ENCODE measurements around the gene CDC27.
"Not testable (repeated sequence)": the region's sequence is repeated elsewhere in the genome, so short reads cannot be mapped to it uniquely, and the experiment has no call there.

CDC27 gene

DNA sequence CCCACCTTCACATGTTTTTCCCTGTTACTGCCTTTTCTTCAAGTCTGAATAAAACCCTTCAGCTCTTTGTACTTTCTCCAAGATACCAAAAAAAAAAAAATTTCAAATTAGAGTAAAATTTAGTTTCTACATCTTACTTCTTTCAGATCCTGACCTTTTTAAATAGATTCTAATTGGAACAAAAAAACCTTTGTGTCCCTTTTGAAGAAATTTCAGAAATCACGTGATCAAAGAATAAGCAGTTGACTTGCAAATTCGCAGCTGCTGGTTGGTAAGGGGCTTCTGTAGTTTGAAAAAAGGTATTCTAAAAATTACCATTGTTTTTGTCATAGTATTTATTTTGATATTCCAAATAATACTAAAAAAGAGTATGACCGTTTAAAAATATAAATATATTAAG is 71.7 kb downstream of the CDC27 start:
- H3K27me3 ChIP-seq (ENCODE audit: insufficient read depth, low read length), result no peaks in the 10 kb centered on the region
- H3K4me3 ChIP-seq (ENCODE audit: low read length), result no peak overlapping the region
- peaks cover 15% of the 10 kb centered on the region for H3K4me1 ChIP-seq (ENCODE audit: insufficient read depth, low read length)
- no peak overlapping the region for H3K27ac ChIP-seq (ENCODE audit: low read length)
- H3K36me3 ChIP-seq (ENCODE audit: insufficient read depth, low read depth, low read length), result peaks cover 36% of the 10 kb centered on the region
- H3K9me3 ChIP-seq (ENCODE audit: insufficient read depth, low read depth, low read length), result no peaks in the 10 kb centered on the region
- no peak overlapping the region for H3K9ac ChIP-seq (ENCODE audit: low read depth, low read length)

DNA sequence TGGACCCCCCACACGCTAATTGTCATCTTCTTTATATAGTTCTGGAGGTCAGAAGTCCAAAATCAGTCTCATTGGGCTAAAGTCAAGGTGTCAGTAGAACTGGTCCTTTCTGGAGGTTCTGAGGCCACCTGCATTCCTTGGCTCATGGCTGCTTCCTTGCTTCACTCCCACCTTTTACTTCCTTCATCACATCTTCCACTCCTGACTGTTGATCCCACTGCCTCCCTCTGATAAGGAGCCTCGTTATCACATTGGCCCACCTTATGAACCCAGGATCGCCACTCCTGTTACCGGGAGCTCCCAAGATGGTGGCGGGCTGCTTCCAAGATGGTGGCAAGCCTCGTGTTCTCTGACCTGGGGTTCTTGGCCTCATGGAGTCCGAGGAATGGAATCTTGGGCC is 83.0 kb downstream of the CDC27 start:
- Histone ChIP-seq H3K9ac (ENCODE audit: low read depth, low read length) (no peak overlapping the region), H3K36me3 (ENCODE audit: insufficient read depth, low read depth, low read length) (no peaks in the 10 kb centered on the region), H3K27me3 (ENCODE audit: insufficient read depth, low read length) (no peaks in the 10 kb centered on the region), H3K4me3 (ENCODE audit: low read length) (no peak overlapping the region), H3K27ac (ENCODE audit: low read length) (no peak overlapping the region), H3K4me1 (ENCODE audit: insufficient read depth, low read length) (no peaks in the 10 kb centered on the region), H3K9me3 (ENCODE audit: insufficient read depth, low read depth, low read length) (no peaks in the 10 kb centered on the region)

DNA sequence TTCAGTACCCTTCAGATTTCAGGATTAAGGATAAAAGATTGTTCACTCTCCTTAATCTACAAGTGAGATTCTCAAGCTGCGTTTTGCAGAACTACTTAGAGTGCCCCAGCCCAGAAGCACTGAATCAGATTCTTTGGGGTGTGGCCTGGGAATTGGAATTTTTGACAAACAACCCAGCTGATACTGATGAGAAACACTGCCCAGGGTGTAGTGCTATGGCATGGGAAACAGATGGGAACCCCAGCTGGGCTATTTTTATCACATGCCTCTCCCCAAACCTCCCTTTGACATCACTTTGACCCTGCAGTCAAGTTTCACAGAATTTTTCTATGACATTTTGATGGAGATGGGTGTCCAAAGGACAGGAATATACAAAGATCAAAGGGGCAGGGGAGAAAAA is 83.8 kb downstream of the CDC27 start:
- not testable (repeated sequence) for H3K9me3 ChIP-seq (ENCODE audit: insufficient read depth, low read depth, low read length); H3K9ac ChIP-seq (ENCODE audit: low read depth, low read length); H3K27ac ChIP-seq (ENCODE audit: low read length); H3K4me1 ChIP-seq (ENCODE audit: insufficient read depth, low read length); H3K36me3 ChIP-seq (ENCODE audit: insufficient read depth, low read depth, low read length); H3K4me3 ChIP-seq (ENCODE audit: low read length); H3K27me3 ChIP-seq (ENCODE audit: insufficient read depth, low read length)

DNA sequence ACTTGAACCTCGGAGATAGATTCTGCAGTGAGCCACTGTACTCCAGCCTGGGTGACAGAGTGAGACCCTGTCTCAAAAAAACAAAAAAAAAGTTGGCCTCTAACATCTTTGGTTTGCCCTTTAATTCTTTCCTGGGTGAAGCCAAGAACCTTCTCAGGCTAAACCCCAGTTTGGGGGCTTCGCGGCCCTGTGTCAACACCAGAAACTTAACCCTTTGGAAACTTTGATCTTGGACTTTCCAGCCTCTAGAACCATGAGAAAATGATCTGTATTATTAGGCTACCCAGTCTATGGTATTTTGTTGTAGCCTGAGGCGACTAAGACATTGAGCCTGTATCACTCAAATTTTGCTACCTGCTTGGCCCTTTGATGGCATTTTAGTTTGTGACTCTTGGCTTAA is 86.2 kb downstream of the CDC27 start:
- H3K36me3 ChIP-seq (ENCODE audit: insufficient read depth, low read depth, low read length), result no peaks in the 10 kb centered on the region
- H3K27ac ChIP-seq (ENCODE audit: low read length), result no peak overlapping the region
- H3K27me3 ChIP-seq (ENCODE audit: insufficient read depth, low read length), result no peaks in the 10 kb centered on the region
- H3K4me1 ChIP-seq (ENCODE audit: insufficient read depth, low read length), result no peaks in the 10 kb centered on the region
- H3K9me3 ChIP-seq (ENCODE audit: insufficient read depth, low read depth, low read length), result no peaks in the 10 kb centered on the region
- H3K9ac ChIP-seq (ENCODE audit: low read depth, low read length), result no peak overlapping the region
- H3K4me3 ChIP-seq (ENCODE audit: low read length), result no peak overlapping the region

DNA sequence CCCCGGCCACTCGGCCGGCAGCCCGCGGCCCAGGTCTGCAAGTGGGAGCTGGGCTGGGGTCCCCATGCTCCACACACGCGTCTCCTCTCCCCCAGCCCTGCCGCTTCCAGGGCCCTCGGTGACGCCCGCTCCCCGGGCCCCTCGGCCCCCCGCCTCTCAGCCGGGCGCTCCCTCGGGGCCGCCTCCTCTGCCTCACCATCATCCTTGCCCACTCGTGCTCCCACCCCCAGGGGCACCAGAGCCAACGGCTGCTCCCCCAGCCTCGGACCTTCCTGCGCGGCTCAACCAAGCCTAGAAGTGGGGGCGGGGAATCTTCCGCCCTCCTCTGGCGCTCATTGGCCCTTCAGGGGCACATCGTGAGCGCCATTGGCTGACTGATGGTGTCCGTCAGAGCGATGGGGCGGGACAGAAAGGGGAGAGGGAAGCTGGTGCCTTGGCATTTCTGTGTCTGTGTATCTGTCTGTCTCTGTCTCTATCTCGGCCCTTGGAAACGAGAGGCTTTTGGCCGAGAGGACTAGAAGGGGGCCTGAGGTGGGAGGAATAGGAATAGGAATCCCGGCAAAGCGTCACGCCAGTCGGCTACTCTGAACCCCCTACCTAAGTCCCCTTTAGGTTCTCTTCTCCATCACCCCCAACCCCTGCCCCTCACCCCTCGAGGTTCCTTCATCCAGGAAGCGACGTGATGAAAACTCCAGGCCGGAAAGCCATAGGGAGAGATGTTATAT is 88.9 kb downstream of the CDC27 start:
- peak overlapping the region; percentile 82 for H3K4me3 ChIP-seq (ENCODE audit: low read length)
- H3K9ac ChIP-seq (ENCODE audit: low read depth, low read length), result peak overlapping the region; percentile 78
- no peaks in the 10 kb centered on the region for H3K36me3 ChIP-seq (ENCODE audit: insufficient read depth, low read depth, low read length)
- no peaks in the 10 kb centered on the region for H3K9me3 ChIP-seq (ENCODE audit: insufficient read depth, low read depth, low read length)
- H3K4me1 ChIP-seq (ENCODE audit: insufficient read depth, low read length), result no peaks in the 10 kb centered on the region
- H3K27ac ChIP-seq (ENCODE audit: low read length), result no peak overlapping the region
- H3K27me3 ChIP-seq (ENCODE audit: insufficient read depth, low read length), result no peaks in the 10 kb centered on the region

DNA sequence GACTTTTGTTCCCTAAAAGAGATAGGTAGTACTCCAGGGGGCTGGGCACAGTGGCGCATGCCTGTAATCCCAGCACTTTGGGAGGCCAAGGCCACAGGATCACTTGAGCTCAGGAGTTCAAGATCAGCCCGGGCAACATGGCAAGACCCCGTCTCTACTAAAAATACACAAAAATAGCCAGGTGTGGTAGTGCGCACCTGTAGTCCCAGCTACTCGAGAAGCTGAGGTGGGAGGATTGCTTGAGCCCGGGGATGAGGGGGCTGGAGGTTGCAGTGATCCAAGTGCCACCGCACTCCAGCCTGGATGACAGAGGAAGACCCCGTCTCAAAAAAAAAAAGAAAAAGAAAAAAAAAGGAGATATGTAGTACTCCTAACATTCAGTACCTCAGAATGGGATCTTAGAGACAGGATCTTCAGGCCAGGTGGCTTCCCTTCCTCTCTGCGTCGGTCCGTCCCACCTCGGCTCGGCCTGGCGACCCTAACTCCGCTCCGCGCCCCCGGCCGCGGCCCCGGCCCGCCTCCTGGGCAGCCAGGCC is 89.6 kb downstream of the CDC27 start:
- H3K36me3 ChIP-seq (ENCODE audit: insufficient read depth, low read depth, low read length), result no peaks in the 10 kb centered on the region
- H3K27ac ChIP-seq (ENCODE audit: low read length), result no peak overlapping the region
- H3K4me3 ChIP-seq (ENCODE audit: low read length), result peak overlapping the region; percentile 82
- no peaks in the 10 kb centered on the region for H3K9me3 ChIP-seq (ENCODE audit: insufficient read depth, low read depth, low read length)
- H3K9ac ChIP-seq (ENCODE audit: low read depth, low read length), result peak overlapping the region; percentile 78; the same call in 1 of the 2 replicates
- H3K27me3 ChIP-seq (ENCODE audit: insufficient read depth, low read length), result no peaks in the 10 kb centered on the region
- H3K4me1 ChIP-seq (ENCODE audit: insufficient read depth, low read length), result no peaks in the 10 kb centered on the region

DNA sequence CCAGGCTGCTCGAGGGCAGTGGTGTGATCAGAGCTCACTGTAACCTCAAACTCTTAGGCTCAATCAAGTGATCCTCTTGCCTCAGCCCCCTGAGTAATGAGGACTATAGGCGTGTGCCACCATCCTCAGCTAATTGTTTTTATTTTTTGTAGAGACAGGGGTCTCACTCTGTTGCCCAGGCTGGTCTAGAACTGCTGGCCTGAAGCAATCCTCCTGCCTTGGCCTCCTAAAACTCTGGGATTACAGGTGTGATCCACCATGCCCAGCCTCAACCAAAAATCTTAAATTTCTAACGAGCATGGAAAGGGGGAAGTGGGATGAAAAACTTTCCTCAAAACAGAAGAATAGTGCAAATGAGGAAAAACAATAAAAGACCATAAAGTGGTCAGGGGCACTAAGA is 92.8 kb downstream of the CDC27 start:
- no peaks in the 10 kb centered on the region for H3K36me3 ChIP-seq (ENCODE audit: insufficient read depth, low read depth, low read length)
- H3K9me3 ChIP-seq (ENCODE audit: insufficient read depth, low read depth, low read length), result no peaks in the 10 kb centered on the region
- no peak overlapping the region for H3K27ac ChIP-seq (ENCODE audit: low read length)
- H3K4me1 ChIP-seq (ENCODE audit: insufficient read depth, low read length), result no peaks in the 10 kb centered on the region
- no peak overlapping the region for H3K9ac ChIP-seq (ENCODE audit: low read depth, low read length)
- H3K4me3 ChIP-seq (ENCODE audit: low read length), result no peak overlapping the region
- no peaks in the 10 kb centered on the region for H3K27me3 ChIP-seq (ENCODE audit: insufficient read depth, low read length)

DNA sequence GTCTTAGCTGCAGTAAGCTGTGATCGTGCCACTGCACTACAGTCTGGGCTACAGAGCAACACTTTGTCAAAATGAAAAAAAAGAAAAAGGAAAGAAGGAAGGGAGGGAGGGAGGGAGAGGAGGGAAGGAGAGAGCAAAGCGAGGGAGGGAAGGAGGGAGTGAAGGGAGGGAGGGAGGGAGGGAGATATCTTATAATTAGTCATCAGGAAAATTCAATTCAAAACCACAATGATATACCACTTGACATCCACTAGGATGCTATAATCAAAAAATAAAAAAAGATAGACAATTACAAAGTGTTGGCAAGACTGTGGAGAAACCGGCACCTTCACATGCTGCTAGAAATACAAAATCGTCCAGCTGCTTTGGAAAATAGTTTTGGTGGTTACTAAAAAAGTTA is 93.8 kb downstream of the CDC27 start:
- no peaks in the 10 kb centered on the region for H3K27me3 ChIP-seq (ENCODE audit: insufficient read depth, low read length)
- no peak overlapping the region for H3K4me3 ChIP-seq (ENCODE audit: low read length)
- no peaks in the 10 kb centered on the region for H3K36me3 ChIP-seq (ENCODE audit: insufficient read depth, low read depth, low read length)
- no peak overlapping the region for H3K9ac ChIP-seq (ENCODE audit: low read depth, low read length)
- H3K27ac ChIP-seq (ENCODE audit: low read length), result no peak overlapping the region
- H3K4me1 ChIP-seq (ENCODE audit: insufficient read depth, low read length), result no peaks in the 10 kb centered on the region
- no peaks in the 10 kb centered on the region for H3K9me3 ChIP-seq (ENCODE audit: insufficient read depth, low read depth, low read length)

DNA sequence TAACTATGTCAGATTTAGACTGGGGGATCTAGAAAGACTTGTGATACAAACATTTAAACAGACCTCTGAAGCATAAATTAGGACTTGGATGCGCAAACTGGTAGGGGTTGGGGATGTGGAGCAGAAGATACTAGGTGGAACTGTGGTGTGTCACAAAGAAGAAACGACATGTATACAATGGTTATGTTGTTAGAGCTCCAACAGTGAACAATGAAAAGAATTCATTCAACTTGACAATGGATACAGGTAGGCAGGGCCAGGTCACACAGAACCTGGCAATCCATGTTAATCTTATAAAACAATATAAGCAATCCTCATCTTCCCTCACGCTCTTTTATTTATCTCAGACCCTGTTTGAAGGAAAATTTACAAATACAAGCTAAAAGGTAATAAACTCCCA is 102.0 kb downstream of the CDC27 start:
- Histone ChIP-seq H3K9ac (ENCODE audit: low read depth, low read length) (no peak overlapping the region), H3K36me3 (ENCODE audit: insufficient read depth, low read depth, low read length) (no peaks in the 10 kb centered on the region), H3K27ac (ENCODE audit: low read length) (no peak overlapping the region), H3K4me3 (ENCODE audit: low read length) (no peak overlapping the region), H3K27me3 (ENCODE audit: insufficient read depth, low read length) (no peaks in the 10 kb centered on the region), H3K9me3 (ENCODE audit: insufficient read depth, low read depth, low read length) (no peaks in the 10 kb centered on the region), H3K4me1 (ENCODE audit: insufficient read depth, low read length) (no peaks in the 10 kb centered on the region)

DNA sequence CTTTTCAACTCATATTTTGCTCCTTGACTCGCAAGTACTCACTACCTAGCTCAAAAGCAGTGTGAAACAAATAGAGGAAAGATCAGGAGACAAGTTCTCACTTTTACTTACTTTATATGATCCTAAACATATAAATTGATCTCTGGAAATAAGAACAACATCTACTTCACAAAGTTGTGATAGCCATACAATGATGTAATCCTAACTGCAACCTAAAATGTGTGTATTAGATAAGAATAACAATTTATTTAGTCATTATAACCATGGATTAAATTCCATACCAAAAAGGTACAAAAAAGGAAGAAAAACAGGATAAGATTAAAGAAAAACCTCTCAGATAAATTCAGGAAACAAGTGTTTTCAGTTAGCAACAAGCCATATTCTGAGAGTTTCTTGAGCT is 103.4 kb downstream of the CDC27 start:
- no peaks in the 10 kb centered on the region for H3K27me3 ChIP-seq (ENCODE audit: insufficient read depth, low read length)

DNA sequence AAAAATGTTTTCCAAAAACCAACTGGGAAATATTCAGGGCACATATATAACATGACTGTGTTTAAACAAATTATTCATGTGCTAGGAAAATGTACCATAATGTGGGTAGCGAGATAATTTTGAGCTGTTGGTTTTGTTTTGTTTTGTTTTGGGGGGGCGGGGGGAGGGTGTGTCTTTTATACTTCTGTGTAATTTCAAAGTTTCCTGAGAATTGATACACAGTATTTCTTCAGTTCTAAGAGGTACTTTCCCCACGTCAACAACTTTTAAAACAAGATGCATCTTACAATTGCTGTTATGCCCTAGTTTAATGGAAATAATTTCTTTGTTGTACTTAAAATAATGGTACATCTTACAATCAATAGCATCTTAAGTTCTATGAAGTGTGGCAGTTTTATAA is 110.3 kb downstream of the CDC27 start:
- Histone ChIP-seq H3K36me3 (ENCODE audit: insufficient read depth, low read depth, low read length) (no peaks in the 10 kb centered on the region; the same call in 1 of the 2 replicates), H3K27ac (ENCODE audit: low read length) (no peak overlapping the region), H3K9me3 (ENCODE audit: insufficient read depth, low read depth, low read length) (no peaks in the 10 kb centered on the region), H3K9ac (ENCODE audit: low read depth, low read length) (no peak overlapping the region), H3K4me3 (ENCODE audit: low read length) (no peak overlapping the region), H3K27me3 (ENCODE audit: insufficient read depth, low read length) (no peaks in the 10 kb centered on the region), H3K4me1 (ENCODE audit: insufficient read depth, low read length) (no peaks in the 10 kb centered on the region)

More for the DNA sequence above, 103.4 kb downstream of the CDC27 start:
- H3K4me3 ChIP-seq (ENCODE audit: low read length), result no peak overlapping the region
- no peaks in the 10 kb centered on the region for H3K4me1 ChIP-seq (ENCODE audit: insufficient read depth, low read length)
- no peaks in the 10 kb centered on the region for H3K9me3 ChIP-seq (ENCODE audit: insufficient read depth, low read depth, low read length)
- no peak overlapping the region for H3K9ac ChIP-seq (ENCODE audit: low read depth, low read length)
- no peak overlapping the region for H3K27ac ChIP-seq (ENCODE audit: low read length)
- H3K36me3 ChIP-seq (ENCODE audit: insufficient read depth, low read depth, low read length), result no peaks in the 10 kb centered on the region; the same call in 1 of the 2 replicates

DNA sequence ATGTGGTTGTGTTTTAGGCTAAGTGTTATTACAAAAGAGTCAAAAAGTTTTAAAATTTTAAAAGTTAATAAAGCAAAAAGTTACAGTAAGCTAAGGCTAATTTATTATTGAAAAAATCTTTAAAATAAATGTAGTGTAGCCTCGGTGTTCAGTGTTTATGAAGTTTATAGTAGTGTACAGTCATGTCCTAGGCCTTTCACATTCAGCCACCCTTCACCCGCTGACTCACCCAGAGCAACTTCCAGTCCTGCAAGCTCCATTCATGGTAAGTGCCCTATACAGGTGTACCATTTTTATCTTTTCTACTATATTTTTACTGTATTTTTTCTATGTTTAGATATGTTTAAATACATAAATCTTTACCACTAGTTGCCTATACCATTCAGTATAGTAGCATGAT is 111.5 kb downstream of the CDC27 start:
- H3K27me3 ChIP-seq (ENCODE audit: insufficient read depth, low read length), result no peaks in the 10 kb centered on the region

More for the DNA sequence above, 111.5 kb downstream of the CDC27 start:
- no peaks in the 10 kb centered on the region for H3K4me1 ChIP-seq (ENCODE audit: insufficient read depth, low read length)
- no peak overlapping the region for H3K4me3 ChIP-seq (ENCODE audit: low read length)
- H3K27ac ChIP-seq (ENCODE audit: low read length), result no peak overlapping the region
- H3K36me3 ChIP-seq (ENCODE audit: insufficient read depth, low read depth, low read length), result no peaks in the 10 kb centered on the region; the same call in 1 of the 2 replicates
- H3K9ac ChIP-seq (ENCODE audit: low read depth, low read length), result no peak overlapping the region
- no peaks in the 10 kb centered on the region for H3K9me3 ChIP-seq (ENCODE audit: insufficient read depth, low read depth, low read length)

Measured in iPS-20b (cell line).